ENCODE measurements around the gene PSMD7.
A peak's percentile ranks its signal among the peaks of the same experiment; 100 is the strongest.

PSMD7 gene
- long read RNA-seq, transcript PSMD7-201 (7 exons, 1,670 nt), result major isoform, 316 of 343 reads
- long read RNA-seq, transcript PSMD7-205 (6 exons, 931 nt), result minor isoform, 6 of 343 reads
- long read RNA-seq, partial matches to known transcripts, result 1 of 343 reads
- long read RNA-seq, other reads (novel, unspliced or antisense), result 20 of 343 reads

DNA sequence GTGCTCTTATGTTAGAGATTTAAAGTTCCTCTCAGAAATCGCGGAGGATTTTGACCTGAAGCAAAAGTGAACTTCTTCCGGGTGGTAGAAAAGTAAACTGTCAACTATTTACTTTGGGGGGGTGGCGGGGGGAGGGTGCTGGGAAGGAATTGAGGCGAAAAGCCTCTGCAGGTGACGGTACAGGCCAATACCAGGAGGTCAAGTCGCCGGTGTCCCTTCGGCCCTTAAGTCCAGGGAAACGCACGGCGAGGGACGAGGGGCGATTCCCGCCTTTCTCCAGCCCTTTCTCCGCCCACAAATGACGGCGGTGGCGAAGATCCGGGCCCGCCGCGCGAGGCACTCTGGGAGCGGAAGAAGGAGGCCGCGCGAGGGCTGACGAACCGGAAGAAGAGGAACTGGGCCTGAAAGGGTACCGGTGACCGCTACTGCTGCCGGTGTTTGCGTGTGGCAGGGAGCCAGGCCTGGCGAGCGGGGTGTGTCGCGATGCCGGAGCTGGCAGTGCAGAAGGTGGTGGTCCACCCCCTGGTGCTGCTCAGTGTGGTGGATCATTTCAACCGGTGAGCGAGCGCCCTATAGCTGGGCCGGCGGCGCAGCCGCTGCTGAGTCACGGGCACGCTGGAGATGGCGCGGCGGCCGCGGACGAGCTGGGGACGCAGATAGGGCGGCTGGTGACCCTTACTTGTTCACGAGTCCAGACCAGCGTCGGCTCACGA lies at the start of gene PSMD7:
TSS of gene PSMD7 (plus strand) at position 383 of the 713 bp plus-strand sequence. CDS start at position 484, 101 bp downstream.
- peak; percentile 88 to 93 for DNase-seq (ENCODE audit: low read depth in 1 of 2, low spot score in 1 of 2)

DNA sequence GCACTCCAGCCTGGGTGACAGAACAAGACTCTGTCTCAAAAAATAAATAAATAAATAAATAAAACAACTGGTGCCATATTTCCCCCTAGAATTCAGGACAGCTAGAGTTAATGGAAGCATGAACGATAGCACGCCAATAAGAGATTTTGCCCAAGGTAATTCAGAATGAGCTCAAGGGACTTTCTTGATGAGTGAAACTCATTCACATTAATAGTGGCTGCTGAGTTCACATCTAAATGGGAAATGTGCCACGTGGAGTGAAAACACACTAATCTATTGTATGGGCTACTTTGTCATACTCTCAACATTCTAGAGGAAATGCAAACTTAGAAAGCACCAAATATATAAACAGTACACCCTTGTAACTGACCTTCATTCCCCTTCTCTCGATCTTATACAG lies 47.4 kb upstream of the PSMD7 start:
- Histone ChIP-seq H3K4me3 (replicated peaks; ENCODE audit: insufficient read depth, low read length) (no peak overlapping the region), H3K27me3 (ENCODE audit: insufficient read depth, poor library complexity, severe bottlenecking) (no peaks in the 10 kb centered on the region), H3K27ac (replicated peaks) (no peak overlapping the region)
- DNase-seq (ENCODE audit: low read depth in 1 of 2, low spot score in 1 of 2), result no peak
- TF ChIP-seq, protein P1, sequence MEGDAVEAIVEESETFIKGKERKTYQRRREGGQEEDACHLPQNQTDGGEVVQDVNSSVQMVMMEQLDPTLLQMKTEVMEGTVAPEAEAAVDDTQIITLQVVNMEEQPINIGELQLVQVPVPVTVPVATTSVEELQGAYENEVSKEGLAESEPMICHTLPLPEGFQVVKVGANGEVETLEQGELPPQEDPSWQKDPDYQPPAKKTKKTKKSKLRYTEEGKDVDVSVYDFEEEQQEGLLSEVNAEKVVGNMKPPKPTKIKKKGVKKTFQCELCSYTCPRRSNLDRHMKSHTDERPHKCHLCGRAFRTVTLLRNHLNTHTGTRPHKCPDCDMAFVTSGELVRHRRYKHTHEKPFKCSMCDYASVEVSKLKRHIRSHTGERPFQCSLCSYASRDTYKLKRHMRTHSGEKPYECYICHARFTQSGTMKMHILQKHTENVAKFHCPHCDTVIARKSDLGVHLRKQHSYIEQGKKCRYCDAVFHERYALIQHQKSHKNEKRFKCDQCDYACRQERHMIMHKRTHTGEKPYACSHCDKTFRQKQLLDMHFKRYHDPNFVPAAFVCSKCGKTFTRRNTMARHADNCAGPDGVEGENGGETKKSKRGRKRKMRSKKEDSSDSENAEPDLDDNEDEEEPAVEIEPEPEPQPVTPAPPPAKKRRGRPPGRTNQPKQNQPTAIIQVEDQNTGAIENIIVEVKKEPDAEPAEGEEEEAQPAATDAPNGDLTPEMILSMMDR (IDR thresholded peaks at IDR 0.05; ENCODE audit: insufficient read depth, low read length), result no peak
- TF ChIP-seq POLR2AphosphoS5 (IDR thresholded peaks at IDR 0.05; ENCODE audit: low read depth) (no peak), SPI1 (IDR thresholded peaks at IDR 0.05; ENCODE audit: borderline replicate concordance, low read depth) (no peak)
- TF ChIP-seq, protein P2, sequence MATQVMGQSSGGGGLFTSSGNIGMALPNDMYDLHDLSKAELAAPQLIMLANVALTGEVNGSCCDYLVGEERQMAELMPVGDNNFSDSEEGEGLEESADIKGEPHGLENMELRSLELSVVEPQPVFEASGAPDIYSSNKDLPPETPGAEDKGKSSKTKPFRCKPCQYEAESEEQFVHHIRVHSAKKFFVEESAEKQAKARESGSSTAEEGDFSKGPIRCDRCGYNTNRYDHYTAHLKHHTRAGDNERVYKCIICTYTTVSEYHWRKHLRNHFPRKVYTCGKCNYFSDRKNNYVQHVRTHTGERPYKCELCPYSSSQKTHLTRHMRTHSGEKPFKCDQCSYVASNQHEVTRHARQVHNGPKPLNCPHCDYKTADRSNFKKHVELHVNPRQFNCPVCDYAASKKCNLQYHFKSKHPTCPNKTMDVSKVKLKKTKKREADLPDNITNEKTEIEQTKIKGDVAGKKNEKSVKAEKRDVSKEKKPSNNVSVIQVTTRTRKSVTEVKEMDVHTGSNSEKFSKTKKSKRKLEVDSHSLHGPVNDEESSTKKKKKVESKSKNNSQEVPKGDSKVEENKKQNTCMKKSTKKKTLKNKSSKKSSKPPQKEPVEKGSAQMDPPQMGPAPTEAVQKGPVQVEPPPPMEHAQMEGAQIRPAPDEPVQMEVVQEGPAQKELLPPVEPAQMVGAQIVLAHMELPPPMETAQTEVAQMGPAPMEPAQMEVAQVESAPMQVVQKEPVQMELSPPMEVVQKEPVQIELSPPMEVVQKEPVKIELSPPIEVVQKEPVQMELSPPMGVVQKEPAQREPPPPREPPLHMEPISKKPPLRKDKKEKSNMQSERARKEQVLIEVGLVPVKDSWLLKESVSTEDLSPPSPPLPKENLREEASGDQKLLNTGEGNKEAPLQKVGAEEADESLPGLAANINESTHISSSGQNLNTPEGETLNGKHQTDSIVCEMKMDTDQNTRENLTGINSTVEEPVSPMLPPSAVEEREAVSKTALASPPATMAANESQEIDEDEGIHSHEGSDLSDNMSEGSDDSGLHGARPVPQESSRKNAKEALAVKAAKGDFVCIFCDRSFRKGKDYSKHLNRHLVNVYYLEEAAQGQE (IDR thresholded peaks at IDR 0.05; ENCODE audit: insufficient replicate concordance, low read depth), result no peak

More for the DNA sequence above, at the start of gene PSMD7:
- peak; percentile 78 for TF ChIP-seq GABPA (IDR thresholded peaks at IDR 0.05; ENCODE audit: low read depth)
- peak; percentile 80; the same call in 1 of the 2 replicates for TF ChIP-seq SPI1 (IDR thresholded peaks at IDR 0.05; ENCODE audit: borderline replicate concordance, low read depth)
- TF ChIP-seq, protein P2 (IDR thresholded peaks at IDR 0.05; ENCODE audit: insufficient replicate concordance, low read depth), result no peak
- TF ChIP-seq POLR2AphosphoS5 (IDR thresholded peaks at IDR 0.05; ENCODE audit: low read depth), result peak; percentile 87
- Histone ChIP-seq H3K27me3 (ENCODE audit: insufficient read depth, poor library complexity, severe bottlenecking) (no peaks in the 10 kb centered on the region), H3K27ac (replicated peaks) (peak within 1 kb of the TSS; percentile 97), H3K4me3 (replicated peaks; ENCODE audit: insufficient read depth, low read length) (peak within 1 kb of the TSS; percentile 90)

DNA sequence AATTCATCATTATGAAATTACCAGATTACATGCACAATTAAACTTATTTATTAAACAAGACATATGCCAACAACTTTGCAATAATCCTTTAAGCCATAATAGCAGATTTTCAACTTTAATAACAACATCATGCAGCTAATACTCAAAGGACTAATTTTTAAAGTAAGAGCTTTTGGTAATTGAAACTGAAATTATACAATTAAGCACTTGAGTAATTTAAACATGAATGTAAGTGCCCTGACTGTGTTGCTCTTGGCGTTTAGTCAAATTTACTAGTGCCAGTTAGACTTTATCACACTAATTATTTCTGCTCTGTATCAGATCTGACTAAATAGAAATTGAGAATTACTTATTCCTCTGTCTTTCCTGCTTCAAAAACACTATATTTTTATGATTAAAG lies 46.8 kb upstream of the PSMD7 start:
- DNase-seq (ENCODE audit: low read depth in 1 of 2, low spot score in 1 of 2), result no peak
- no peak overlapping the region for H3K4me3 ChIP-seq (replicated peaks; ENCODE audit: insufficient read depth, low read length)
- TF ChIP-seq, protein P1 (IDR thresholded peaks at IDR 0.05; ENCODE audit: insufficient read depth, low read length), result no peak
- TF ChIP-seq GABPA (IDR thresholded peaks at IDR 0.05; ENCODE audit: low read depth) (no peak), POLR2AphosphoS5 (IDR thresholded peaks at IDR 0.05; ENCODE audit: low read depth) (no peak), SPI1 (IDR thresholded peaks at IDR 0.05; ENCODE audit: borderline replicate concordance, low read depth) (no peak)
- TF ChIP-seq, protein P2 (IDR thresholded peaks at IDR 0.05; ENCODE audit: insufficient replicate concordance, low read depth), result no peak
- no peaks in the 10 kb centered on the region for H3K27me3 ChIP-seq (ENCODE audit: insufficient read depth, poor library complexity, severe bottlenecking)
- no peak overlapping the region for H3K27ac ChIP-seq (replicated peaks)

Data from HL-60 (cell line).